Chondrocyte (in vitro differentiated cells): ENCODE data around the gene RPUSD4. TPM values are rescaled to one million over a fixed set of nuclear protein-coding genes. Genes with fewer than 3 reads are reported as not detected.
A peak's percentile ranks its signal among the peaks of the same experiment; 100 is the strongest.

Experiments used
- DNase-seq: peaks from one replicate; pipeline ENCODE4 v3.0.0; 2021; ENCODE audit warnings: mixed read lengths, low spot score
- H3K27ac Mint-ChIP-seq: one replicate; pipeline ENCODE4 v1.8.0; 2021; ENCODE audit warnings: mild to moderate bottlenecking, moderate library complexity, mixed read lengths; ENCODE audit not compliant: unreplicated experiment
- H3K27me3 Mint-ChIP-seq: 2 replicates; pipeline ENCODE4 v1.8.0; 2021; ENCODE audit warnings: low read depth, mixed read lengths
- H3K36me3 Mint-ChIP-seq: 2 replicates; pipeline ENCODE4 v1.8.0; 2021; ENCODE audit warnings: low read depth, mixed read lengths
- H3K4me1 Mint-ChIP-seq: 2 replicates; pipeline ENCODE4 v1.8.0; 2021; ENCODE audit warnings: low read depth, mild to moderate bottlenecking, mixed read lengths
- H3K4me3 Mint-ChIP-seq: one replicate; pipeline ENCODE4 v1.8.0; 2021; ENCODE audit warnings: mild to moderate bottlenecking, moderate library complexity, mixed read lengths; ENCODE audit not compliant: unreplicated experiment
- H3K9me3 Mint-ChIP-seq: 2 replicates; pipeline ENCODE4 v1.8.0; 2021; ENCODE audit warnings: low read depth, mixed read lengths
- total RNA-seq: library from RNA; stranded (reverse); gene quantifications from 3 replicates; pipeline ENCODE4 v1.2.1, GENCODE V29; 2021
- TF ChIP-seq, protein P1 (sequence below): fragments of 200-600 bp; sonication (generic); IDR thresholded peaks from 2 replicates; pipeline ENCODE4 v1.5.0; 2021; ENCODE audit warnings: antibody characterized with exemption, mild to moderate bottlenecking, moderate library complexity

The RPUSD4 gene
- total RNA-seq, 1 donor from 2014 or later = 16.2 TPM

DNA sequence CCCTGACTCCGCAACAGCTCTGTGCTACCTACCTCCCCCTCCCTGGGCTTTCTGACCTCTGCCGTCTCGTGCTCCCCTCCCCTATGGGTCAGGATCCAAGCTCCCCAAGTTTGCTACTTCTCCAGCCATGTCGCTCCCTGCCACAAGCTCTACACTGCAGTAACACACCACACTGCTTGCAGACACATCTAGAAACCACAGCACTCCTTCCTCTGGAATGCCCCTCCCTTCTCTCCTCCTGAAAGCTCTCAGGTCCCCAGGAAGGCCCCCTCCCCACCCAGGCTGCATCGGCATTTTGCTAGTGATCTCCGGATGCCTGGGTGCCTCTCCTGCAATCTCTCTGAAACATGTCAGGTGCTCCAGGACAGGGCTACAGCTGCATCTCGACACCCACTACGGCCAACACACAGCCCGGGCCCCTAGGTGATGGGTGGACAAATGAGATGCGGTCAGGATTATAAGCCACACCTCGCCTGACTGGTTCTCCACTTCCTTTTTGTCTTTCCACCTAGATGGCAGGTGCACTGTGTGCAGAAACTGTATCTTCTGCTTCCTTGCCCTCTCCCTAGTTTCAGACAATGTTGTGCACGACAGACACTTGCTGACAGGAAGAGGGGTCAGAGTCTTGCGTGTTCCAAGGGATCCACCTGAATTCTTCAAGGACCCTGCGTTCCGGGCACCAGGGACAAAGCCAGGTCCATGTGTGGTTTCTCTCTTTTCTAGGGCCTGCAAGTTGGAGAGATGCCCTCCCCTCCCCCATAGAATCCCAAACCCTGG, 22.9 kb downstream of the RPUSD4 start:
- Mint-ChIP-seq H3K4me1 (no peaks in the 10 kb centered on the region), H3K27ac (no peak overlapping the region), H3K36me3 (peaks cover 7% of the 10 kb centered on the region), H3K4me3 (no peak overlapping the region), H3K27me3 (no peaks in the 10 kb centered on the region), H3K9me3 (no peaks in the 10 kb centered on the region)
- DNase-seq = no peak
- TF ChIP-seq, protein P1, sequence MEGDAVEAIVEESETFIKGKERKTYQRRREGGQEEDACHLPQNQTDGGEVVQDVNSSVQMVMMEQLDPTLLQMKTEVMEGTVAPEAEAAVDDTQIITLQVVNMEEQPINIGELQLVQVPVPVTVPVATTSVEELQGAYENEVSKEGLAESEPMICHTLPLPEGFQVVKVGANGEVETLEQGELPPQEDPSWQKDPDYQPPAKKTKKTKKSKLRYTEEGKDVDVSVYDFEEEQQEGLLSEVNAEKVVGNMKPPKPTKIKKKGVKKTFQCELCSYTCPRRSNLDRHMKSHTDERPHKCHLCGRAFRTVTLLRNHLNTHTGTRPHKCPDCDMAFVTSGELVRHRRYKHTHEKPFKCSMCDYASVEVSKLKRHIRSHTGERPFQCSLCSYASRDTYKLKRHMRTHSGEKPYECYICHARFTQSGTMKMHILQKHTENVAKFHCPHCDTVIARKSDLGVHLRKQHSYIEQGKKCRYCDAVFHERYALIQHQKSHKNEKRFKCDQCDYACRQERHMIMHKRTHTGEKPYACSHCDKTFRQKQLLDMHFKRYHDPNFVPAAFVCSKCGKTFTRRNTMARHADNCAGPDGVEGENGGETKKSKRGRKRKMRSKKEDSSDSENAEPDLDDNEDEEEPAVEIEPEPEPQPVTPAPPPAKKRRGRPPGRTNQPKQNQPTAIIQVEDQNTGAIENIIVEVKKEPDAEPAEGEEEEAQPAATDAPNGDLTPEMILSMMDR = no peak

DNA sequence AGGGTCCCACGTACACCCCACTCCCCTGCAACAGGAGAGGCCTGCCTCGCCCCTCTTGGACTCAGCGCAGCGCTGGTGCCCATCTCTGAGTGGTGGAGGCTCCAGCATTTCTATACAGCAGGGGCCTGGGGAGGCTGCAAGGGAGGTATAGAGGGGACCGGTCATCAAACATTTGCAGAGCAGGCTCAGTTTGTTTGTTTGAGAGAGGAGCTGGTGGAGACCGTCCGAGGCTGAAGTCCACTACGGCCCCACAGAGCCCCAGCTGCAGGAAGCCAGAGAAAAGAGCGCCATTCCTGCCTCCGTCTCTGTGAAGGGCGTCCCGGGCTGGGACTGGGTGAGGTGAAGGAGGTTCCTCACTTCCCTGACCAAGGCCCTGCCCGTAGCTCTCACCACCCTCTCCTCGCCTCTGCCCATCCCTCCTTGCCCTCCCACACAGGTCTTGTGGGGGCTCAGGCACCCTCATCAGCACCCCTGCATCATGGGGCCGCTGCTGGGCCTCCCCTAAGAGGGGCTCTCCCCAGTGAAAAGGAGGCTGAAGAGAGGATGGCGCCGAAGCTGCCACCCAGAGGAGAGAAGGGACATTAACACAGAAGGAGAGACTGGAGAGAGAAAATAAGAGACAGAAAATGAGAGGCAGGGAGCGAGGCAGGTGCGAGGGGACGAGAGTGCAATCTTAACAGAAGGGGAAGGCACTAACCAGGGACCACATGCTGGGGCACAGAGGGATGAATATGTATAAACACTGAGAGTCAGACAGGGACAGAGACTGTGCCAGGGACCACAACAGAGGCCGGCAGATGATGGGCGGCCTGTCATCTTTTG, 24.5 kb downstream of the RPUSD4 start:
- H3K9me3 Mint-ChIP-seq = no peaks in the 10 kb centered on the region
- H3K27ac Mint-ChIP-seq = no peak overlapping the region
- no peak for DNase-seq
- H3K4me3 Mint-ChIP-seq = no peak overlapping the region
- no peaks in the 10 kb centered on the region for H3K27me3 Mint-ChIP-seq
- H3K4me1 Mint-ChIP-seq = no peaks in the 10 kb centered on the region
- TF ChIP-seq, protein P1 = peak; percentile 69
- H3K36me3 Mint-ChIP-seq = peaks cover 6% of the 10 kb centered on the region

DNA sequence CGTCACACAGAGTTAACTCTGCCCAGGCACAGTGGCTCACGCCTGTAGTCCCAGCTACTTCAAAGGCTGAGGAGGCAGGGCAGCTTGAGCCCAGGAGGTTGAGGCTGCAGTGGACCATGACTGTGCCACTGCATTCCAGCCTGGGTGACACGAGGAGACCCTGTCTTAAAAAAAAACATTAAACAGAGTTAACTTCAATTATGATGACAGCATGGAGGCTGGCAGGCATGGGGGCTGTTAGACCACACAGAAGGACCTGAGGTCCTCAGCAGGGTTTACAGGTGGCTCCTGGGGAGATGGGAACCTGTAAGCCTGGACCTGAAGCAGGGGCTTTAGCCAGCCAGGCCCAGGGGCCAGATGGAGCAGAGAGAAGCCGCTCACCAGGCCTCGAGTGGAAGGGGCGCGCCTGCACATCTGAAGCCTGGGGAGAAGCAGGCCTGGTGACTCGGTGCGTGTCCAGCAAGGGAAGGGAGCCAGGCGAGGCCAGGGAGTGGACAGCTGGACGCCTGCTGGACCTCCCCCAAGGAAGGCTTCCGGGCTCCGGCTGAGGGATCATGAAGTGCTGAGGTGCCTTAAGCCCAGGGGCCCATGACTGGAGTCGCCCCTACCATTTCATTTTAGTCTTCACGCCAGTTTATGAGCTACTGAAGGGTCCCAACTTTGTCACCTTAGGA, 25.3 kb downstream of the RPUSD4 start:
- Mint-ChIP-seq H3K27ac (no peak overlapping the region), H3K4me1 (no peaks in the 10 kb centered on the region), H3K36me3 (peaks cover 5% of the 10 kb centered on the region), H3K4me3 (no peak overlapping the region), H3K27me3 (no peaks in the 10 kb centered on the region), H3K9me3 (no peaks in the 10 kb centered on the region)
- DNase-seq = no peak
- TF ChIP-seq, protein P1 = no peak

DNA sequence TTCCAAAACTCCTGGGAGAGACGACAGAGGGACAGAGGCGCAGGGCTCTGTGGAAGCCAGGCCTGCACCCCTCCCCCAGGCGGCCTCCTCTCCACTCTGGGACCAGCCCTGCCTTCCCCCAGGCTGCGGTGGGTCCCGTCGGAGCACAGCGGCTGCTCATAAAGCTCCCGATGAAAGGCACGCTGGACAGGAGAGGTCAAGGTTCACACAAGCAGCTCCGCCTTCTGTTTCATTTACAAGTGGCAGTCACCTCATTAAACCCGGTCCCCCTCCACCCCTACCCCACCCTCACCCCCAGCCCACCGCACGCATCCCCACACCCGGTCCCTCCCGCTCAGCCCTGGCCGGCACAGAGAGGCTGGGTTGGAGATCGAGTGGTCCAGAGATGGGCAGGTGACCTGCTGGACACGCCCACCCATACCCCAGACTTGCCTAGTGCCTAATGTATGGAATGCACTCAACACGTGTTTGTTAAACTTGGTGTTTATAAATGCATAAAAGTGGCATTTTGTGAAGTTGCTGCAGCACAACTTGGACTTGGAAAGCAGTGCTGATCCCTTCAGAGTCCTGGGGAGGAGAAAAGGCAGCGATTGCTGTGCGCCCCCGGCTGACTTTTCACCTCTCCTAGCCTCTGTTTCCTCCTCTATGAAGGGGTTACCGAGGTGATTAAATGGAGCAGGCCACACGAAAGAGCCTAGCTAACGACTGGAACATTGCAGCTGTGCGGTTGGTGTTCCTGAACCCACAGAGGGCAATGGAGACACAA, 26.0 kb downstream of the RPUSD4 start:
- H3K36me3 Mint-ChIP-seq = peaks cover 1% of the 10 kb centered on the region
- H3K27ac Mint-ChIP-seq = no peak overlapping the region
- no peak for DNase-seq
- peaks cover 5% of the 10 kb centered on the region for H3K9me3 Mint-ChIP-seq
- H3K4me1 Mint-ChIP-seq = no peaks in the 10 kb centered on the region
- H3K27me3 Mint-ChIP-seq = no peaks in the 10 kb centered on the region
- H3K4me3 Mint-ChIP-seq = no peak overlapping the region
- TF ChIP-seq, protein P1 = no peak
